CD4-positive, alpha-beta T cell treated with Interleukin-4 for 1 hour (primary cell): ENCODE measurements around the gene NFRKB.

Experiments
- DNase-seq, 2 donors: peaks; one replicate each; pipeline ENCODE4 v3.0.0-alpha.2; 2020 to 2022

The NFRKB gene

GRCh38 chr11:129895126-129896041 lies at the start of gene NFRKB:
Gene NFRKB, minus strand, starts transcription at chr11:129895578. Its CDS starts 2,729 bp downstream, at chr11:129892849.
- DNase-seq: peak; percentile 85 to 90

GRCh38 chr11:129944696-129945095 lies 49.3 kb upstream of the NFRKB start:
- DNase-seq: no peak

GRCh38 chr11:129943036-129943435 lies 47.7 kb upstream of the NFRKB start:
- DNase-seq: no peak

- DNase-seq: no peak
Measured at GRCh38 chr11:129939510-129939909, 44.1 kb upstream of the NFRKB start.

GRCh38 chr11:129938764-129939163 lies 43.4 kb upstream of the NFRKB start:
- DNase-seq: no peak

- DNase-seq: no peak
Measured at GRCh38 chr11:129937592-129938238, 42.3 kb upstream of the NFRKB start.

- no peak for DNase-seq
Measured at GRCh38 chr11:129935723-129936122, 40.3 kb upstream of the NFRKB start.

GRCh38 chr11:129933891-129934290 lies 38.5 kb upstream of the NFRKB start:
- DNase-seq: no peak

- DNase-seq: no peak
Measured at GRCh38 chr11:129933262-129933661, 37.9 kb upstream of the NFRKB start.

GRCh38 chr11:129932381-129933067 lies 37.1 kb upstream of the NFRKB start:
- no peak for DNase-seq

GRCh38 chr11:129930743-129931142 lies 35.4 kb upstream of the NFRKB start:
- no peak for DNase-seq

GRCh38 chr11:129930296-129930695 lies 34.9 kb upstream of the NFRKB start:
- no peak for DNase-seq

GRCh38 chr11:129929721-129930120 lies 34.3 kb upstream of the NFRKB start:
- DNase-seq: no peak

- DNase-seq: no peak
Measured at GRCh38 chr11:129928923-129929692, 33.7 kb upstream of the NFRKB start.

- no peak for DNase-seq
Measured at GRCh38 chr11:129922674-129923073, 27.3 kb upstream of the NFRKB start.

GRCh38 chr11:129918361-129918760 lies 23.0 kb upstream of the NFRKB start:
- no peak for DNase-seq

- no peak for DNase-seq
Measured at GRCh38 chr11:129917231-129917630, 21.9 kb upstream of the NFRKB start.

GRCh38 chr11:129911298-129911697 lies 15.9 kb upstream of the NFRKB start:
- no peak for DNase-seq

- no peak for DNase-seq
Measured at GRCh38 chr11:129910360-129910759, 15.0 kb upstream of the NFRKB start.

- no peak for DNase-seq
Measured at GRCh38 chr11:129905402-129905801, 10.0 kb upstream of the NFRKB start.

- no peak for DNase-seq
Measured at GRCh38 chr11:129896062-129896461, 684 bp upstream of the NFRKB start.

- no peak for DNase-seq
Measured at GRCh38 chr11:129894278-129895125, 876 bp downstream of the NFRKB start.
